Neural cell (in vitro differentiated cells): ENCODE measurements around the gene PDE4D. TPM values are rescaled to one million over a fixed set of nuclear protein-coding genes. Genes with fewer than 3 reads are reported as not detected.

Source experiments
- H2AFZ ChIP-seq: fragments of 200-600, 300-800 bp; sonication (generic), shearing (Covaris generic); 2 replicates; pipeline ENCODE4 v1.6.0; 2014; ENCODE audit warnings: low read depth, mild to moderate bottlenecking, antibody characterized with exemption, low read length, moderate library complexity
- H3F3A ChIP-seq: fragments of 200-600 bp; shearing (Covaris generic); 2 replicates; pipeline ENCODE4 v1.6.1; 2016; ENCODE audit warnings: mild to moderate bottlenecking, moderate library complexity, mixed read lengths, antibody characterized with exemption, low read length; ENCODE audit not compliant: insufficient read depth, poor library complexity, severe bottlenecking
- H3K27ac ChIP-seq: fragments of 200-600, 300-800 bp; sonication (generic), shearing (Covaris generic); 2 replicates; pipeline ENCODE4 v1.5.1; 2014; ENCODE audit warnings: mild to moderate bottlenecking, low read length, moderate library complexity
- H3K27me3 ChIP-seq: fragments of 300-800, 200-600 bp; sonication (generic), shearing (Covaris generic); 2 replicates; pipeline ENCODE4 v1.6.0; 2014; ENCODE audit warnings: mild to moderate bottlenecking, low read depth, low read length, moderate library complexity; ENCODE audit not compliant: insufficient read depth
- H3K36me3 ChIP-seq: fragments of 300-800, 200-600 bp; sonication (generic), shearing (Covaris generic); 2 replicates; pipeline ENCODE4 v1.5.1; 2014; ENCODE audit warnings: mild to moderate bottlenecking, antibody characterized with exemption, low read length, moderate library complexity; ENCODE audit not compliant: insufficient read depth
- H3K4me2 ChIP-seq: fragments of 300-800, 200-600 bp; sonication (generic), shearing (Covaris generic); 2 replicates; pipeline ENCODE4 v1.6.0; 2014; ENCODE audit warnings: mild to moderate bottlenecking, low read length
- H3K4me3 ChIP-seq: fragments of 300-800, 200-600 bp; sonication (generic), shearing (Covaris generic); 2 replicates; pipeline ENCODE4 v1.5.1; 2014; ENCODE audit warnings: mild to moderate bottlenecking, low read length, moderate library complexity
- H3K79me2 ChIP-seq: fragments of 200-600 bp; shearing (Covaris generic); replicated peaks from 2 replicates; pipeline ENCODE4 v1.6.0; 2014; ENCODE audit warnings: mild to moderate bottlenecking, low read length, moderate library complexity; ENCODE audit not compliant: insufficient read depth
- H3K9ac ChIP-seq: fragments of 300-800, 200-600 bp; sonication (generic), shearing (Covaris generic); 2 replicates; pipeline ENCODE4 v1.6.1; 2016; ENCODE audit warnings: mild to moderate bottlenecking, low read length, mixed read lengths
- H3K9me2 ChIP-seq: fragments of 200-600 bp; shearing (Covaris generic); 2 replicates; pipeline ENCODE4 v1.6.1; 2016; ENCODE audit warnings: mild to moderate bottlenecking, low read length, mixed read lengths; ENCODE audit not compliant: insufficient read depth
- H3K9me3 ChIP-seq: fragments of 200-600, 300-800 bp; sonication (generic), shearing (Covaris generic); 2 replicates; pipeline ENCODE4 v1.6.1; 2016; ENCODE audit warnings: mild to moderate bottlenecking, mixed run types, low read length, moderate library complexity, mixed read lengths
- H4K20me1 ChIP-seq: fragments of 200-600 bp; shearing (Covaris generic); 2 replicates; pipeline ENCODE4 v1.6.1; 2016; ENCODE audit warnings: mild to moderate bottlenecking, mixed run types; ENCODE audit not compliant: insufficient read depth
- EP300 ChIP-seq: fragments of 450-650 bp; conservative IDR thresholded peaks from 2 replicates; pipeline ENCODE4 v1.6.1; 2014; ENCODE audit warnings: antibody characterized with exemption, mild to moderate bottlenecking, moderate library complexity; ENCODE audit not compliant: poor library complexity, severe bottlenecking
- EZH2 ChIP-seq: fragments of 200-600, 300-800 bp; shearing (Covaris generic), sonication (generic); IDR thresholded peaks from 2 replicates; pipeline ENCODE4 v1.6.1; 2014; ENCODE audit warnings: antibody characterized with exemption, low read length, borderline replicate concordance, mild to moderate bottlenecking; ENCODE audit not compliant: insufficient read depth, poor library complexity, severe bottlenecking
- MXI1 ChIP-seq: fragments of 450-650 bp; conservative IDR thresholded peaks from 2 replicates; pipeline ENCODE4 v1.6.1; 2014; ENCODE audit warnings: antibody characterized with exemption, mild to moderate bottlenecking; ENCODE audit not compliant: poor library complexity, severe bottlenecking
- POLR2AphosphoS5 ChIP-seq: IDR thresholded peaks from 2 replicates; pipeline ENCODE4 v1.6.1; 2012
- RAD21 ChIP-seq: fragments of 450-650 bp; conservative IDR thresholded peaks from 2 replicates; pipeline ENCODE4 v1.6.1; 2014; ENCODE audit warnings: antibody characterized with exemption, mild to moderate bottlenecking, moderate library complexity
- SMC3 ChIP-seq: fragments of 450-650 bp; conservative IDR thresholded peaks from 2 replicates; pipeline ENCODE4 v1.6.1; 2014; ENCODE audit warnings: antibody characterized with exemption, mild to moderate bottlenecking, moderate library complexity; ENCODE audit not compliant: poor library complexity
- TAF1 ChIP-seq: IDR thresholded peaks from 2 replicates; pipeline ENCODE4 v1.6.1; 2012; ENCODE audit warnings: low read depth
- polyA plus RNA-seq: library from polyadenylated mRNA; depleted of rRNA; stranded (reverse); fragments of >200 nt; gene quantifications from 2 replicates; pipeline ENCODE4 v1.2.3, GENCODE V29; 2014
- TF ChIP-seq, protein P1 (sequence below): IDR thresholded peaks from 2 replicates; pipeline ENCODE4 v1.6.1; 2012; ENCODE audit warnings: borderline replicate concordance
- TF ChIP-seq, protein P2 (sequence below): fragments of 450-650 bp; IDR thresholded peaks from 2 replicates; pipeline ENCODE4 v1.5.1; 2014; ENCODE audit warnings: antibody characterized with exemption, mild to moderate bottlenecking, moderate library complexity; ENCODE audit not compliant: poor library complexity, severe bottlenecking

PDE4D gene
- polyA plus RNA-seq, 1 donor from 2014 or later = 42.8 TPM

DNA sequence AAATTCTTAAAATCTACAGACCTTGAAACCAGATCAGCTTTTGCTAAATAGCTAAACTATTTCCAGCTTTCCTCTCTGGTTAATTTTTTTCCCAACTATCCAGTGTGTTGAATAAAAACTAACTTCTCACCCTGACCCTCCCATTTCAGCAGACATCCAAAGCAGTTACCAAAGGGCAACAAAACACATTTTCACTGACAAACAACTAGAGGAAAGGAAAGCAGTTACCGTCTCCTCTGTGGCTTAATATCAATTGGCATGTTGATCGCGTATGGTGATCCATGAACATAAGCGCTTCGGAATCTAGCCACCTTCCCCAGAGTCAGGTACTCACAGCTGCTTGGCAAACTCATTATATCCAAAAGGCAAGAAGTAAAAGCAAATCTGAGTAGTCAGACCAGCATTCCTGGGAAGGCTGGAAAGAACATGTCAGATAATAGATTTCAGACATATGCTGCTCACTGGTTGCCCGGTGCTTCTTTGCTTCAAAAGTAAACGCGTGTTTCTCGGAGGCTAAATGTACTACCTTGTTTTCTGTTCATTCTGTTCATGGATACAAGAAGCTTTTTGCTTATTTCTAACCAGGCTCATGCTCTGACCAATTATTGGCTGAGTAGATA, 463.4 kb downstream of the PDE4D start:
- Histone ChIP-seq H3K4me2 (no peak overlapping the region), H3K79me2 (no peaks in the 10 kb centered on the region), H3K27me3 (no peaks in the 10 kb centered on the region), H3K9me2 (no peaks in the 10 kb centered on the region), H3K36me3 (no peaks in the 10 kb centered on the region), H4K20me1 (no peaks in the 10 kb centered on the region), H3F3A (no peaks in the 10 kb centered on the region), H2AFZ (no peak overlapping the region), H3K27ac (no peak overlapping the region), H3K4me3 (no peak overlapping the region), H3K9ac (no peak overlapping the region), H3K9me3 (no peaks in the 10 kb centered on the region)
- TF ChIP-seq RAD21 = no peak
- TF ChIP-seq, protein P1, sequence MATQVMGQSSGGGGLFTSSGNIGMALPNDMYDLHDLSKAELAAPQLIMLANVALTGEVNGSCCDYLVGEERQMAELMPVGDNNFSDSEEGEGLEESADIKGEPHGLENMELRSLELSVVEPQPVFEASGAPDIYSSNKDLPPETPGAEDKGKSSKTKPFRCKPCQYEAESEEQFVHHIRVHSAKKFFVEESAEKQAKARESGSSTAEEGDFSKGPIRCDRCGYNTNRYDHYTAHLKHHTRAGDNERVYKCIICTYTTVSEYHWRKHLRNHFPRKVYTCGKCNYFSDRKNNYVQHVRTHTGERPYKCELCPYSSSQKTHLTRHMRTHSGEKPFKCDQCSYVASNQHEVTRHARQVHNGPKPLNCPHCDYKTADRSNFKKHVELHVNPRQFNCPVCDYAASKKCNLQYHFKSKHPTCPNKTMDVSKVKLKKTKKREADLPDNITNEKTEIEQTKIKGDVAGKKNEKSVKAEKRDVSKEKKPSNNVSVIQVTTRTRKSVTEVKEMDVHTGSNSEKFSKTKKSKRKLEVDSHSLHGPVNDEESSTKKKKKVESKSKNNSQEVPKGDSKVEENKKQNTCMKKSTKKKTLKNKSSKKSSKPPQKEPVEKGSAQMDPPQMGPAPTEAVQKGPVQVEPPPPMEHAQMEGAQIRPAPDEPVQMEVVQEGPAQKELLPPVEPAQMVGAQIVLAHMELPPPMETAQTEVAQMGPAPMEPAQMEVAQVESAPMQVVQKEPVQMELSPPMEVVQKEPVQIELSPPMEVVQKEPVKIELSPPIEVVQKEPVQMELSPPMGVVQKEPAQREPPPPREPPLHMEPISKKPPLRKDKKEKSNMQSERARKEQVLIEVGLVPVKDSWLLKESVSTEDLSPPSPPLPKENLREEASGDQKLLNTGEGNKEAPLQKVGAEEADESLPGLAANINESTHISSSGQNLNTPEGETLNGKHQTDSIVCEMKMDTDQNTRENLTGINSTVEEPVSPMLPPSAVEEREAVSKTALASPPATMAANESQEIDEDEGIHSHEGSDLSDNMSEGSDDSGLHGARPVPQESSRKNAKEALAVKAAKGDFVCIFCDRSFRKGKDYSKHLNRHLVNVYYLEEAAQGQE = no peak
- TF ChIP-seq TAF1 = no peak

DNA sequence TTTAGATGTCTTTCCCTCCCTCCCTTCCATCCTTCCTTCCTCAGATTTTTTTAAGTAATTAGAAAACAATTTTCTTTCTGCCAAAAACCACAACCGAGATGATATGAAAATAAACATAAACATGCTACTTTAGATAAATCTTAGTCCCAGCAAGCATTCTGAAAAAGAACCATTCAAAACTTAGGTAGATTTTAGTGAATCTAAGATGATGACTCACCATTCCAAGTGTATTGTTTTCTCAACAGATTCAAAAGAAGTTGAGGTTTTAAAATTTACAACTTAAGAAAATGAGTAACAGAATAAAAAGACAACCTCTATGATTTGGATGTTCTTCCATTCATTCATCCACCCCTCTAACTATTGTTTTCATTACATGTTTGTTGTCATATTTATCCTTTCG, 465.1 kb downstream of the PDE4D start:
- Histone ChIP-seq H4K20me1 (no peaks in the 10 kb centered on the region), H3K9ac (no peak overlapping the region), H3K9me2 (no peaks in the 10 kb centered on the region), H3K4me3 (no peak overlapping the region), H2AFZ (no peak overlapping the region), H3K27me3 (no peaks in the 10 kb centered on the region), H3K79me2 (no peaks in the 10 kb centered on the region), H3K4me2 (no peak overlapping the region), H3K27ac (no peak overlapping the region), H3F3A (no peaks in the 10 kb centered on the region), H3K36me3 (no peaks in the 10 kb centered on the region), H3K9me3 (no peaks in the 10 kb centered on the region)
- TF ChIP-seq, protein P1 = no peak
- TF ChIP-seq SMC3 = no peak
- no peak for TF ChIP-seq POLR2AphosphoS5
- TF ChIP-seq, protein P2, sequence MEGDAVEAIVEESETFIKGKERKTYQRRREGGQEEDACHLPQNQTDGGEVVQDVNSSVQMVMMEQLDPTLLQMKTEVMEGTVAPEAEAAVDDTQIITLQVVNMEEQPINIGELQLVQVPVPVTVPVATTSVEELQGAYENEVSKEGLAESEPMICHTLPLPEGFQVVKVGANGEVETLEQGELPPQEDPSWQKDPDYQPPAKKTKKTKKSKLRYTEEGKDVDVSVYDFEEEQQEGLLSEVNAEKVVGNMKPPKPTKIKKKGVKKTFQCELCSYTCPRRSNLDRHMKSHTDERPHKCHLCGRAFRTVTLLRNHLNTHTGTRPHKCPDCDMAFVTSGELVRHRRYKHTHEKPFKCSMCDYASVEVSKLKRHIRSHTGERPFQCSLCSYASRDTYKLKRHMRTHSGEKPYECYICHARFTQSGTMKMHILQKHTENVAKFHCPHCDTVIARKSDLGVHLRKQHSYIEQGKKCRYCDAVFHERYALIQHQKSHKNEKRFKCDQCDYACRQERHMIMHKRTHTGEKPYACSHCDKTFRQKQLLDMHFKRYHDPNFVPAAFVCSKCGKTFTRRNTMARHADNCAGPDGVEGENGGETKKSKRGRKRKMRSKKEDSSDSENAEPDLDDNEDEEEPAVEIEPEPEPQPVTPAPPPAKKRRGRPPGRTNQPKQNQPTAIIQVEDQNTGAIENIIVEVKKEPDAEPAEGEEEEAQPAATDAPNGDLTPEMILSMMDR = no peak
- TF ChIP-seq RAD21 = no peak
- TF ChIP-seq MXI1 = no peak
- no peak for TF ChIP-seq TAF1
- no peak for TF ChIP-seq EP300
- no peak for TF ChIP-seq EZH2
